ENCODE results near the gene RIC3. TPM values are rescaled to one million over a fixed set of nuclear protein-coding genes. Genes with fewer than 3 reads are reported as not detected.

RIC3 gene
- total RNA-seq, 4 donors from 2014 or later, result 1.5 to 6.4 (median 3.7) TPM

- TF ChIP-seq, protein P1, sequence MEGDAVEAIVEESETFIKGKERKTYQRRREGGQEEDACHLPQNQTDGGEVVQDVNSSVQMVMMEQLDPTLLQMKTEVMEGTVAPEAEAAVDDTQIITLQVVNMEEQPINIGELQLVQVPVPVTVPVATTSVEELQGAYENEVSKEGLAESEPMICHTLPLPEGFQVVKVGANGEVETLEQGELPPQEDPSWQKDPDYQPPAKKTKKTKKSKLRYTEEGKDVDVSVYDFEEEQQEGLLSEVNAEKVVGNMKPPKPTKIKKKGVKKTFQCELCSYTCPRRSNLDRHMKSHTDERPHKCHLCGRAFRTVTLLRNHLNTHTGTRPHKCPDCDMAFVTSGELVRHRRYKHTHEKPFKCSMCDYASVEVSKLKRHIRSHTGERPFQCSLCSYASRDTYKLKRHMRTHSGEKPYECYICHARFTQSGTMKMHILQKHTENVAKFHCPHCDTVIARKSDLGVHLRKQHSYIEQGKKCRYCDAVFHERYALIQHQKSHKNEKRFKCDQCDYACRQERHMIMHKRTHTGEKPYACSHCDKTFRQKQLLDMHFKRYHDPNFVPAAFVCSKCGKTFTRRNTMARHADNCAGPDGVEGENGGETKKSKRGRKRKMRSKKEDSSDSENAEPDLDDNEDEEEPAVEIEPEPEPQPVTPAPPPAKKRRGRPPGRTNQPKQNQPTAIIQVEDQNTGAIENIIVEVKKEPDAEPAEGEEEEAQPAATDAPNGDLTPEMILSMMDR (IDR thresholded peaks at IDR 0.05; ENCODE audit: low read depth), result no peak
Measured at GRCh38 chr11:8105666-8106065, 63.2 kb downstream of the RIC3 start.

GRCh38 chr11:8105133-8105532, 63.7 kb downstream of the RIC3 start:
- TF ChIP-seq, protein P1 (IDR thresholded peaks at IDR 0.05; ENCODE audit: low read depth), result no peak

DNA sequence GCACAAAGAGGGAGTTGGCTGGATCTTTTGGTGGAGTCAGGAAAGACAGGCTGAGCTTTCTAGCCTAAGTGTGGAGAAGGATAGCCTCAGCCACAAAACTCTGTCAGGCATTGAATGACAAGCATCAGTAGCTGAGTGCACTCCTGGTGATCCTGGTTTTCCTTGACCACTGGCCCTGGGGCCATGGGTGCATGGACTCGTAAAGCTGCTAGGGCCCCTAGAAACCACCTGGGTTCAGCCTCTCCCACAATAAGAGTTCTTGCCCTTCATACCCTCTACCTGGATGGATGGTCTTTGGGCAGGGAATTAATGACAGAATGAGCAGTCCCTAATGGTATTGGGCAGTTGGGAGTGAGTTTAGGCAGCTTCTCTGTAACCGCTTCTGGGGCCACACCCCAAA, 64.9 kb downstream of the RIC3 start:
- TF ChIP-seq, protein P1 (IDR thresholded peaks at IDR 0.05; ENCODE audit: low read depth), result no peak

GRCh38 chr11:8102965-8103364, 65.9 kb downstream of the RIC3 start:
- TF ChIP-seq, protein P1 (IDR thresholded peaks at IDR 0.05; ENCODE audit: low read depth), result no peak

DNA sequence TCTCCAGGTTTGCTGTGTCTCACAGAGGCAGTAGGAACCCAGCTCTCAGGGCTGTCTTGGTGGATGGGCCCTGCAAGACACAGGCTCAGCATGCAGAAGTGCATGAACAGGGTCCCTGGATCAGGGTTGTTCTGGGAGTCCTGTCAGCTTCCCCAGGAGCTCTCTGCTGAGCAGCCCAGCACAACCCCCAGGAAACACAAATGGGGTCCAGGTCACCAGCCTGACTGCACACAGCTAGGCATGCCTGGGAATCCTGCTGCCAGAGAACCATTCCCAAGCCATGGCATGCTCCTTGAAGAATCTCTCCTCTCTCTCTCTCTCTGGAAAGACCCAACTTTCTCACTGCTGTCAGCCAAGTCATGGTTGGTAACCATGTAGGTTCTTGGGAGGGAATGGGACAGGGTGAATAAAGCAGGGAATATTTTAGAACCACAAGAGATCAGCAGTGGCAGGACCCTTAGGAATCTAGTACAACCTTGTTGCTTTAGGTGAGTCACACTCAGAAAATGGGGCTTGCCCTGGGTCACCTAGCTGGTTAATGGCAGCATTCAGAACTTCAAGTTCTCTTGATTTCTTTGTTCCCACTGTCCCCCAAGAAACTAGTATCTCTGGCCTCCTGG, 66.4 kb downstream of the RIC3 start:
- TF ChIP-seq, protein P1 (IDR thresholded peaks at IDR 0.05; ENCODE audit: low read depth), result no peak

DNA sequence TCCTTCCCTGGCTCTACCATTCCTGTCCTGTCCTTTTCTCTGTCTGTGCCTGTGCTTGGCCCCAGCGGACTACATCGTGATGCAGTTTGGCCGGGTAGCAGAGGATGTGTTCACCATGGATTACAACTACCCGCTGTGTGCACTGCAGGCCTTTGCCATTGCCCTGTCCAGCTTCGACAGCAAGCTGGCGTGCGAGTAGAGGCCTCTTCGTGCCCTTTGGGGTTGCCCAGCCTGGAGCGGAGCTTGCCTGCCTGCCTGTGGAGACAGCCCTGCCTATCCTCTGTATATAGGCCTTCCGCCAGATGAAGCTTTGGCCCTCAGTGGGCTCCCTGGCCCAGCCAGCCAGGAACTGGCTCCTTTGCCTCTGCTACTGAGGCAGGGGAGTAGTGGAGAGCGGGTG, 67.4 kb downstream of the RIC3 start:
- TF ChIP-seq, protein P1 (IDR thresholded peaks at IDR 0.05; ENCODE audit: low read depth), result no peak

DNA sequence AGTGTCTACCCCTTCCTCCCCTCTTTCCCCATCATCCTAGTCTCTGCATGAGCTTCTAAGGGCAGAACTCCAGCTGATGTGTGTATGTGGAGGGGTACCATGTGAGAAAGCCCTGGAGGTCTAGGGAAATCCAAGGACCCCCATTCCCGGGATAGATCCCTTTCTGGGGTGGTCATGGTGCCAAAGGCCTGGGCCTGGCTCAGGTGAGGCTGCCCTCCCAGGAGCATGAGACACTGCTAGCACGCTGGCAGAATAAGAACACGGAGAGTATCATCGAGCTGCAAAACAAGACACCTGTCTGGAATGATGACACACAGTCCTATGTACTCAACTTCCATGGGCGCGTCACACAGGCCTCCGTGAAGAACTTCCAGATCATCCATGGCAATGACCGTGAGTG, 68.2 kb downstream of the RIC3 start:
- TF ChIP-seq, protein P1 (IDR thresholded peaks at IDR 0.05; ENCODE audit: low read depth), result no peak
